Measurements from ENCODE around the gene TBL3.

DNA sequence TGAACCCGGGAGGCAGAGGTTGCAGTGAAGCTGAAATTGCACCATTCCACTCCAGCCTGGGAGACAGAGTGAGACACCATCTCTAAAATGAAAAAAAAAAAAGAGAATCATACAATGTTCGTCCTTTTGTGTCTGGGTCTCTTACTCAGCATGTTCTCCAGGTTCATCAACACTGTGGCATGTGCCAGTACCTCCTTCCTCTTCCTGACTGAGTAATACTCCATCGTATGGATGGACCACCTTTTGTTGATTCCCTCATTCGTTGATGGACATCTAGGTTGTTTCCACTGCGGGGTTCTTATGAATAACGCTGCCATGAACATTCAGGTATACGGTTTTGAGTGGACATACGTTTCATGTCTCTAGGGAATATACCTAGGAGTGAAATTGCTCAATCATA is 49.5 kb upstream of the TBL3 start:
- no peak for TF ChIP-seq RELA (CRISPR knock-in tag; IDR thresholded peaks at IDR 0.05; ENCODE audit: borderline replicate concordance)
- TF ChIP-seq, protein P1, sequence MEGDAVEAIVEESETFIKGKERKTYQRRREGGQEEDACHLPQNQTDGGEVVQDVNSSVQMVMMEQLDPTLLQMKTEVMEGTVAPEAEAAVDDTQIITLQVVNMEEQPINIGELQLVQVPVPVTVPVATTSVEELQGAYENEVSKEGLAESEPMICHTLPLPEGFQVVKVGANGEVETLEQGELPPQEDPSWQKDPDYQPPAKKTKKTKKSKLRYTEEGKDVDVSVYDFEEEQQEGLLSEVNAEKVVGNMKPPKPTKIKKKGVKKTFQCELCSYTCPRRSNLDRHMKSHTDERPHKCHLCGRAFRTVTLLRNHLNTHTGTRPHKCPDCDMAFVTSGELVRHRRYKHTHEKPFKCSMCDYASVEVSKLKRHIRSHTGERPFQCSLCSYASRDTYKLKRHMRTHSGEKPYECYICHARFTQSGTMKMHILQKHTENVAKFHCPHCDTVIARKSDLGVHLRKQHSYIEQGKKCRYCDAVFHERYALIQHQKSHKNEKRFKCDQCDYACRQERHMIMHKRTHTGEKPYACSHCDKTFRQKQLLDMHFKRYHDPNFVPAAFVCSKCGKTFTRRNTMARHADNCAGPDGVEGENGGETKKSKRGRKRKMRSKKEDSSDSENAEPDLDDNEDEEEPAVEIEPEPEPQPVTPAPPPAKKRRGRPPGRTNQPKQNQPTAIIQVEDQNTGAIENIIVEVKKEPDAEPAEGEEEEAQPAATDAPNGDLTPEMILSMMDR (IDR thresholded peaks at IDR 0.05), result no peak
- TF ChIP-seq NR2C2 (CRISPR knock-in tag; IDR thresholded peaks at IDR 0.05), result no peak
- TF ChIP-seq, protein P2, sequence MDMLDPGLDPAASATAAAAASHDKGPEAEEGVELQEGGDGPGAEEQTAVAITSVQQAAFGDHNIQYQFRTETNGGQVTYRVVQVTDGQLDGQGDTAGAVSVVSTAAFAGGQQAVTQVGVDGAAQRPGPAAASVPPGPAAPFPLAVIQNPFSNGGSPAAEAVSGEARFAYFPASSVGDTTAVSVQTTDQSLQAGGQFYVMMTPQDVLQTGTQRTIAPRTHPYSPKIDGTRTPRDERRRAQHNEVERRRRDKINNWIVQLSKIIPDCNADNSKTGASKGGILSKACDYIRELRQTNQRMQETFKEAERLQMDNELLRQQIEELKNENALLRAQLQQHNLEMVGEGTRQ (CRISPR knock-in tag; IDR thresholded peaks at IDR 0.05), result no peak
- no peak for TF ChIP-seq ZNF416 (CRISPR knock-in tag; IDR thresholded peaks at IDR 0.05)
- no peak for TF ChIP-seq ZNF317 (CRISPR knock-in tag; IDR thresholded peaks at IDR 0.05; ENCODE audit: borderline replicate concordance, low read depth)
- TF ChIP-seq ZNF232 (CRISPR knock-in tag; IDR thresholded peaks at IDR 0.05), result no peak
- no peak for TF ChIP-seq ELF4 (CRISPR knock-in tag; IDR thresholded peaks at IDR 0.05; ENCODE audit: low read depth)
- no peak for TF ChIP-seq TCF7 (CRISPR knock-in tag; IDR thresholded peaks at IDR 0.05; ENCODE audit: low read depth)
- TF ChIP-seq TEAD1 (CRISPR knock-in tag; IDR thresholded peaks at IDR 0.05), result no peak
- TF ChIP-seq SMAD4 (CRISPR knock-in tag; IDR thresholded peaks at IDR 0.05), result no peak
